ENCODE measurements around the gene ERICH4. TPM values are rescaled to one million over a fixed set of nuclear protein-coding genes. Genes with fewer than 3 reads are reported as not detected.
A peak's percentile ranks its signal among the peaks of the same experiment; 100 is the strongest.
"Not testable (repeated sequence)": the region's sequence is repeated elsewhere in the genome, so short reads cannot be mapped to it uniquely, and the experiment has no call there.

The ERICH4 gene
- polyA plus RNA-seq, 1 donor = 69.2 TPM

DNA sequence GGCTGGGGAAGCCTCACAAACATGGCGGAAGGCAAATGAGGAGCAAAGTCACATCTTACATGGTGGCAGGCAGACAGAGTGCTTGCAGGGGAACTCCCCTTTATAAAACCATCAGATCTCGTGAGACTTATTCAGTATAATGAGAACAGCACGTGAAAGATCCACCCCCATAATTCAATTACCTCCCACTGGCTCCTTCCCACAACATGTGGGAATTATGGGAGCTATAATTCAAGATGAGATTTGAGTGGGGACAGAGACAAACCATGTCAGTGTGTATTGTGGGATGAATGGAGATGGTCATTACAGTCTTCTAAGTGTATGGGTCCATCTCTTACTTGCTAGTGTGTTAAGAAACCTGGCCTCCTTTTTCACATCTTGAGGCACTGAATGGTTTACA lies 40.9 kb upstream of the ERICH4 start:
- Histone ChIP-seq H3K4me3 (ENCODE audit: low read length) (no peak overlapping the region), H3K9me3 (ENCODE audit: control insufficient read depth, low read depth, low read length) (no peaks in the 10 kb centered on the region), H3K27me3 (ENCODE audit: control insufficient read depth, insufficient read depth, low read length) (no peaks in the 10 kb centered on the region), H3K27ac (ENCODE audit: low read length) (no peak overlapping the region), H3K4me1 (ENCODE audit: control insufficient read depth, insufficient read depth, low read length) (peaks cover 8% of the 10 kb centered on the region), H3K36me3 (ENCODE audit: control insufficient read depth, insufficient read depth, low read length) (peaks cover 11% of the 10 kb centered on the region)
- no peak for DNase-seq
- WGBS (ENCODE audit: insufficient coverage, low lambda C conversion rate) = no CpG with 5 or more reads among the region's 3 CpGs

DNA sequence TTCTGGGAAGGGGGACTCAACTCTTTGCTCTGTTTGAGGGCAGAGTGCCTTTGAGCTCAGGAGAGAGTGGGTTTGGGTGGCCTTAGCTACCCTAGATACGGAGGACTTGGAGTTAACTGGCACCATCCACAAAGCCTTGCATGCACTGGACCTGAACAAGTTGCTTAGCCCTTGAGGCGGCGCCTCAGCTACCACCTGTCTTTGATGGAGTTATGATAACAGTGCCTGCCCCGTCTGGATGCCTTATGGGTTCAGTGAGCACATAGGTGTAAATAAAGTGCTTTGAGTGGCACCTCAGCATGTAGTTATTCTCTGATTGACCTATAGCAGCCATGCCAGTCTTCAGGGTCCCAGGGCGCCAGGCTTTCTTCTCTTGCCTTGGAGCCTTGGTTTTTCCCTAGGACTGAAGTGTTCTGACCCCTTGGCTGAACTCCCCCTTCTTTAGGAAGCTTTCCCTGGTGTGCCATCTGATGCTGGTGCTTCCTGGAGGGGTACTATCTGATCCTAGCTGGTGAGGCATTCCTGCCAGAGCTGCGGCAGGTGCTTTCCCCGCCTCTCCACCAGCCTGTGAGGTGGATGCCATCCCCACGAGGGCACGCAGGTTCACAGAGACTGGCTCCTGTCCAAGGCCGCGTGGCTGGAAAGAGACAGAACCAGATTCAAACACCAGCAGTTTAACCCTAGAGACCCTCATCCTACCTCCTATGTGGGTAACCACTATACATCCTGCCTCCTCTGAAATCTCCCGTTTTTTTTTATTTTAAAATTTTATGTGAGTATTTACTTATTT lies 39.6 kb upstream of the ERICH4 start:
- H3K27me3 ChIP-seq (ENCODE audit: control insufficient read depth, insufficient read depth, low read length) = no peaks in the 10 kb centered on the region
- no peak overlapping the region for H3K4me3 ChIP-seq (ENCODE audit: low read length)
- H3K4me1 ChIP-seq (ENCODE audit: control insufficient read depth, insufficient read depth, low read length) = peaks cover 13% of the 10 kb centered on the region
- H3K27ac ChIP-seq (ENCODE audit: low read length) = no peak overlapping the region
- WGBS (ENCODE audit: insufficient coverage, low lambda C conversion rate) = 87% methylated on average over 3 of the region's 12 CpGs
- peaks cover 15% of the 10 kb centered on the region for H3K36me3 ChIP-seq (ENCODE audit: control insufficient read depth, insufficient read depth, low read length)
- H3K9me3 ChIP-seq (ENCODE audit: control insufficient read depth, low read depth, low read length) = no peaks in the 10 kb centered on the region
- no peak for DNase-seq

- Histone ChIP-seq H3K27ac (ENCODE audit: low read length) (no peak overlapping the region), H3K4me3 (ENCODE audit: low read length) (no peak overlapping the region), H3K36me3 (ENCODE audit: control insufficient read depth, insufficient read depth, low read length) (peaks cover 21% of the 10 kb centered on the region), H3K27me3 (ENCODE audit: control insufficient read depth, insufficient read depth, low read length) (no peaks in the 10 kb centered on the region), H3K9me3 (ENCODE audit: control insufficient read depth, low read depth, low read length) (no peaks in the 10 kb centered on the region), H3K4me1 (ENCODE audit: control insufficient read depth, insufficient read depth, low read length) (peaks cover 19% of the 10 kb centered on the region)
- DNase-seq = no peak
- no CpG with 5 or more reads among the region's 6 CpGs for WGBS (ENCODE audit: insufficient coverage, low lambda C conversion rate)
Measured at GRCh38 chr19:41405776-41406175, 37.2 kb upstream of the ERICH4 start.

DNA sequence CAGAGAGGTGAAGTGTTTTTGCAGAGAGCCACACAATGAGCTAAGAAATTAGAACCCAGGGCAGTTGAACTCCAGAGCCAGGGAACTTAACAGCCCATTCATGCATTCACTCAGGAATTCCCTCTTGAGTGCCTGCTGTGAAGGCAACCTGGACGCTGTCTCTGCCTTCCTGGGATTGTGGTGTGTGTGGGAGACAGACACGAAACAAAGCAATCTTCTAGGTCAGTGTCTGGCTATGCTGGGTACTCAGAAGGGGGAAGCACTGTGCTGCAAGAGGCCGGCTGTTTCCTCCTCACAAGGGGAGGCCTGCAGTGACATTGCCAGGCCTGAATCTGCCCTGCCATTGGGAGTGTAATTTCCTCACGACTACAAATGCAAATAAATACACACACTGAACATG lies 35.7 kb upstream of the ERICH4 start:
- peaks cover 19% of the 10 kb centered on the region for H3K4me1 ChIP-seq (ENCODE audit: control insufficient read depth, insufficient read depth, low read length)
- H3K27me3 ChIP-seq (ENCODE audit: control insufficient read depth, insufficient read depth, low read length) = no peaks in the 10 kb centered on the region
- no CpG with 5 or more reads among the region's 4 CpGs for WGBS (ENCODE audit: insufficient coverage, low lambda C conversion rate)
- H3K27ac ChIP-seq (ENCODE audit: low read length) = no peak overlapping the region
- peak in 1 of 2 donors; percentile 27 for DNase-seq
- H3K4me3 ChIP-seq (ENCODE audit: low read length) = no peak overlapping the region
- peaks cover 30% of the 10 kb centered on the region for H3K36me3 ChIP-seq (ENCODE audit: control insufficient read depth, insufficient read depth, low read length)
- no peaks in the 10 kb centered on the region for H3K9me3 ChIP-seq (ENCODE audit: control insufficient read depth, low read depth, low read length)

- Histone ChIP-seq H3K27me3 (ENCODE audit: control insufficient read depth, insufficient read depth, low read length) (no peaks in the 10 kb centered on the region), H3K36me3 (ENCODE audit: control insufficient read depth, insufficient read depth, low read length) (peaks cover 28% of the 10 kb centered on the region), H3K27ac (ENCODE audit: low read length) (no peak overlapping the region), H3K9me3 (ENCODE audit: control insufficient read depth, low read depth, low read length) (no peaks in the 10 kb centered on the region), H3K4me3 (ENCODE audit: low read length) (no peak overlapping the region), H3K4me1 (ENCODE audit: control insufficient read depth, insufficient read depth, low read length) (peaks cover 19% of the 10 kb centered on the region)
- no peak for DNase-seq
- no CpG with 5 or more reads among the region's 4 CpGs for WGBS (ENCODE audit: insufficient coverage, low lambda C conversion rate)
Measured at GRCh38 chr19:41408256-41408655, 34.7 kb upstream of the ERICH4 start.

GRCh38 chr19:41408846-41409245 lies 34.1 kb upstream of the ERICH4 start:
- not testable (repeated sequence) for H3K9me3 ChIP-seq (ENCODE audit: control insufficient read depth, low read depth, low read length); H3K4me3 ChIP-seq (ENCODE audit: low read length); DNase-seq; H3K27me3 ChIP-seq (ENCODE audit: control insufficient read depth, insufficient read depth, low read length)
- H3K36me3 ChIP-seq (ENCODE audit: control insufficient read depth, insufficient read depth, low read length) = peaks cover 34% of the 10 kb centered on the region
- H3K27ac ChIP-seq (ENCODE audit: low read length) = peak overlapping the region; percentile 44
- no CpG with 5 or more reads among the region's 5 CpGs for WGBS (ENCODE audit: insufficient coverage, low lambda C conversion rate)
- H3K4me1 ChIP-seq (ENCODE audit: control insufficient read depth, insufficient read depth, low read length) = peaks cover 23% of the 10 kb centered on the region

GRCh38 chr19:41409288-41409687 lies 33.7 kb upstream of the ERICH4 start:
- H3K27me3 ChIP-seq (ENCODE audit: control insufficient read depth, insufficient read depth, low read length) = no peaks in the 10 kb centered on the region
- WGBS (ENCODE audit: insufficient coverage, low lambda C conversion rate) = no CpG with 5 or more reads among the region's 4 CpGs
- peak overlapping the region; percentile 44 for H3K27ac ChIP-seq (ENCODE audit: low read length)
- H3K4me3 ChIP-seq (ENCODE audit: low read length) = no peak overlapping the region
- H3K4me1 ChIP-seq (ENCODE audit: control insufficient read depth, insufficient read depth, low read length) = peaks cover 27% of the 10 kb centered on the region
- H3K9me3 ChIP-seq (ENCODE audit: control insufficient read depth, low read depth, low read length) = no peaks in the 10 kb centered on the region
- H3K36me3 ChIP-seq (ENCODE audit: control insufficient read depth, insufficient read depth, low read length) = peaks cover 38% of the 10 kb centered on the region
- DNase-seq = peak; percentile 78 to 86

DNA sequence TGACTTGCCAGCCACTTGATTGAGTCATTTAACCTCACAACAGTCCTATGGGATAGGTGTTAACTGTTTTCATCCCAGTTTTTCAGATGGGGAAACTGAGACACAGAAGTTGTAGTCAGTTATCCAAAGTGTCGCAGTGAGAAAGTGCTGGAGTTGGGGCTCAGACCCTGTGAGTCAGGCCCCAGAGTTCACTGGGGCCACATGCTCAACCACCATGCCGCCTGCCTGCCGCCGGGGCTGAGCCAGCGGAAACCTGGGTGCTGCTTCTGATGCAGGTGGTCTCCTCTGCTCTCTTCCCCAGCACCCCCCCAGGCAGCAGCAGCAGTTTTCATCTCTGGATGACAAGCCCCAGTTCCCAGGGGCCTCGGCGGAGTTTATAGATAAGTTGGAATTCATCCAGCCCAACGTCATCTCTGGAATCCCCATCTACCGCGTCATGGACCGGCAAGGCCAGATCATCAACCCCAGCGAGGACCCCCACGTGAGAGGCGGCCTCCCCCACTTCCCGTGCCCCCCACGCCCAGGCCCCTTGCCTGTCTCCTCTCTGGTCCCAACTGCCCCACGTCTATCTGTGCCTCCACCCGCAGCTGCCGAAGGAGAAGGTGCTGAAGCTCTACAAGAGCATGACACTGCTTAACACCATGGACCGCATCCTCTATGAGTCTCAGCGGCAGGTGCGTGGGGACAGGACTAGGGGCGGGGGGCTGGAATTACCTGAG lies 32.5 kb upstream of the ERICH4 start:
- Histone ChIP-seq H3K27ac (ENCODE audit: low read length) (no peak overlapping the region), H3K27me3 (ENCODE audit: control insufficient read depth, insufficient read depth, low read length) (no peaks in the 10 kb centered on the region), H3K9me3 (ENCODE audit: control insufficient read depth, low read depth, low read length) (no peaks in the 10 kb centered on the region), H3K4me1 (ENCODE audit: control insufficient read depth, insufficient read depth, low read length) (peaks cover 38% of the 10 kb centered on the region), H3K4me3 (ENCODE audit: low read length) (no peak overlapping the region), H3K36me3 (ENCODE audit: control insufficient read depth, insufficient read depth, low read length) (peaks cover 50% of the 10 kb centered on the region)
- no CpG with 5 or more reads among the region's 23 CpGs for WGBS (ENCODE audit: insufficient coverage, low lambda C conversion rate)
- no peak for DNase-seq

- DNase-seq = no peak
- Histone ChIP-seq H3K9me3 (ENCODE audit: control insufficient read depth, low read depth, low read length) (no peaks in the 10 kb centered on the region), H3K27me3 (ENCODE audit: control insufficient read depth, insufficient read depth, low read length) (no peaks in the 10 kb centered on the region), H3K36me3 (ENCODE audit: control insufficient read depth, insufficient read depth, low read length) (peaks cover 54% of the 10 kb centered on the region), H3K27ac (ENCODE audit: low read length) (no peak overlapping the region), H3K4me3 (ENCODE audit: low read length) (no peak overlapping the region), H3K4me1 (ENCODE audit: control insufficient read depth, insufficient read depth, low read length) (peaks cover 39% of the 10 kb centered on the region)
- WGBS (ENCODE audit: insufficient coverage, low lambda C conversion rate) = no CpG with 5 or more reads among the region's 9 CpGs
Measured at GRCh38 chr19:41411100-41411967, 31.6 kb upstream of the ERICH4 start.

- no peaks in the 10 kb centered on the region for H3K27me3 ChIP-seq (ENCODE audit: control insufficient read depth, insufficient read depth, low read length)
- H3K27ac ChIP-seq (ENCODE audit: low read length) = no peak overlapping the region
- H3K9me3 ChIP-seq (ENCODE audit: control insufficient read depth, low read depth, low read length) = no peaks in the 10 kb centered on the region
- 100% methylated on average over 3 of the region's 11 CpGs for WGBS (ENCODE audit: insufficient coverage, low lambda C conversion rate)
- peaks cover 41% of the 10 kb centered on the region for H3K4me1 ChIP-seq (ENCODE audit: control insufficient read depth, insufficient read depth, low read length)
- DNase-seq = no peak
- H3K36me3 ChIP-seq (ENCODE audit: control insufficient read depth, insufficient read depth, low read length) = peaks cover 58% of the 10 kb centered on the region
- H3K4me3 ChIP-seq (ENCODE audit: low read length) = no peak overlapping the region
Measured at GRCh38 chr19:41411968-41412265, 31.0 kb upstream of the ERICH4 start.
